H1 (cell line): ENCODE data around the gene BCAS1. TPM values are rescaled to one million over a fixed set of nuclear protein-coding genes. Genes with fewer than 3 reads are reported as not detected.

ENCODE experiments used
- GABPA ChIP-seq: IDR thresholded peaks from 2 replicates; pipeline ENCODE4 v1.6.1; 2011; ENCODE audit warnings: mild to moderate bottlenecking, low read length, moderate library complexity, borderline replicate concordance; ENCODE audit not compliant: insufficient read depth
- JUN ChIP-seq: IDR thresholded peaks from 2 replicates; pipeline ENCODE4 v1.6.1; 2011; ENCODE audit warnings: low read depth, mild to moderate bottlenecking, improper control_type of control experiment, low read length
- TBP ChIP-seq: IDR thresholded peaks from 2 replicates; pipeline ENCODE4 v1.6.1; 2011; ENCODE audit warnings: low read depth, low read length, improper control_type of control experiment
- polyA plus RNA-seq, 7 experiments: library from polyadenylated mRNA; depleted of rRNA in 3 of 7; stranded (reverse) in 5 of 7; unstranded in 2 of 7; fragments of >200 nt in 5 of 7; fragments of 200-250 nt in 2 of 7; gene quantifications; 1 replicate in 5 of 7; 2 replicates in 1 of 7; 4 replicates in 1 of 7; pipeline versions ENCODE4 v1.2.1 to v1.2.3, GENCODE V29; 2011 to 2013; ENCODE audit warnings: missing spikeins in 2 of 7, mixed read lengths in 2 of 7
- total RNA-seq: library from RNA; stranded (reverse); fragmentation: NEBNext Ultra II Directional; extraction: Animal tissue kit (Norgen Biotek cat#: 25700); gene quantifications from 2 replicates; pipeline ENCODE4 v1.2.1, GENCODE V29; 2021

Gene BCAS1
- total and polyA plus RNA-seq, 2 of the 8 experiments (the other 6 are each of a cell fraction or from before 2014, with no cell fraction given): 0.06 to 0.19 TPM

- no peak for TF ChIP-seq TBP
- no peak for TF ChIP-seq GABPA
- TF ChIP-seq JUN: no peak
Observed at GRCh38 chr20:53911301-53911700, 159.1 kb downstream of the BCAS1 start (continued).
